Fibroblast of mammary gland (primary cell): ENCODE data around the gene LGR6.
"Not testable (repeated sequence)": the region's sequence is repeated elsewhere in the genome, so short reads cannot be mapped to it uniquely, and the experiment has no call there.

Experiments used
- DNase-seq: peaks from one replicate; pipeline ENCODE4 v3.0.0-alpha.2; 2010; ENCODE audit warnings: low read depth
- H3K4me3 ChIP-seq: 2 replicates; pipeline ENCODE4 v1.5.1; 2011; ENCODE audit warnings: low read depth, mild to moderate bottlenecking, low read length, moderate library complexity; ENCODE audit not compliant: control insufficient read depth
- TF ChIP-seq, protein P1 (sequence below): conservative IDR thresholded peaks from 2 replicates; pipeline ENCODE4 v1.5.1; 2011; ENCODE audit warnings: low read depth, low read length, inconsistent platforms; ENCODE audit not compliant: control insufficient read depth, insufficient read depth

Gene LGR6

DNA sequence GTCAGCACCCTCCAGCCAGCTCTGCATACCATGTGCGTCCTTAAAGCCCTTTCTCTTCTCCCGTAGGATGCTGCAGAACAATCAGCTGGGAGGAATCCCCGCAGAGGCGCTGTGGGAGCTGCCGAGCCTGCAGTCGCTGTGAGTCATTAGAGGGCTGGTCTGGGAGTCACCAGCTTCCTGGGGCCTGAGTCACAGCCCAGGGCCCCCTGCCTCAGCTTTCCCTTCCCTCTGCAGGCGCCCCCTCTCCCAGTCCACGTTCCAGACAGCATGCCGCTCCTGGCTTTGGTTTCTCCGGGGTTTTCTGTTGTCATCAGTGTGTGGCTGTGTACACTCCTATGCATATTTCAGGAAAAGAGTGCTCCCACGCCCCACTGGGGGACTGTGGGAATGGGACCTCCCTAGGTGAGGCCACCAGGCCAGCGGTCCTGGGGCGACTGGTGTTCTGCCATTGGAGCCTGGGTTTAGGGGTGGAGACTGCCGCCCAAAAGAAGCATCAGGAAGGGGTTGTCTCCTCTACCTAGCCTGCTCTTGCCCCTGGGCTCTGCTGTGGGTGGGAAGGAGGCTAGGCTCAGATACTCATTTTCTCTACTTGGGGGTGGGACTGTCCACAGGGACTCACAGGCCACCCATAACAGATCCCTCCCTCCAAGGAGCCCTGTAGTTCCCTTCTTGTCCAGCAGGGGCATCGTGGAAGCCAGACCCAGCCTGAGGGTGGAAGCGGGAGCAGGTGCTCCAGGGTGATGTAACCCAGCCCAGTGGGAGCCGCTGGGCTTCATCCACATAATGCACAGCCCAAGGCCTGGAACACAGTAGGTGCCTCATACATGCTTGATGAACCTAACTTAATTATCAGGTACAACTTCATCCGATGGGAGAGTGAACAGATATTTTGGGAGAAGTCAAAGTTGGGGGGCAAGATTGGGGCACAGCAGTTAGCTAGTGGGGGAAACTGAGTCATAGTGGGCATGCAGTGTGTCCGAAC is 42.5 kb downstream of the LGR6 start:
- DNase-seq, result peak; percentile 91
- TF ChIP-seq, protein P1, sequence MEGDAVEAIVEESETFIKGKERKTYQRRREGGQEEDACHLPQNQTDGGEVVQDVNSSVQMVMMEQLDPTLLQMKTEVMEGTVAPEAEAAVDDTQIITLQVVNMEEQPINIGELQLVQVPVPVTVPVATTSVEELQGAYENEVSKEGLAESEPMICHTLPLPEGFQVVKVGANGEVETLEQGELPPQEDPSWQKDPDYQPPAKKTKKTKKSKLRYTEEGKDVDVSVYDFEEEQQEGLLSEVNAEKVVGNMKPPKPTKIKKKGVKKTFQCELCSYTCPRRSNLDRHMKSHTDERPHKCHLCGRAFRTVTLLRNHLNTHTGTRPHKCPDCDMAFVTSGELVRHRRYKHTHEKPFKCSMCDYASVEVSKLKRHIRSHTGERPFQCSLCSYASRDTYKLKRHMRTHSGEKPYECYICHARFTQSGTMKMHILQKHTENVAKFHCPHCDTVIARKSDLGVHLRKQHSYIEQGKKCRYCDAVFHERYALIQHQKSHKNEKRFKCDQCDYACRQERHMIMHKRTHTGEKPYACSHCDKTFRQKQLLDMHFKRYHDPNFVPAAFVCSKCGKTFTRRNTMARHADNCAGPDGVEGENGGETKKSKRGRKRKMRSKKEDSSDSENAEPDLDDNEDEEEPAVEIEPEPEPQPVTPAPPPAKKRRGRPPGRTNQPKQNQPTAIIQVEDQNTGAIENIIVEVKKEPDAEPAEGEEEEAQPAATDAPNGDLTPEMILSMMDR, result peak; percentile 92
- H3K4me3 ChIP-seq, result peak overlapping the region; percentile 4

DNA sequence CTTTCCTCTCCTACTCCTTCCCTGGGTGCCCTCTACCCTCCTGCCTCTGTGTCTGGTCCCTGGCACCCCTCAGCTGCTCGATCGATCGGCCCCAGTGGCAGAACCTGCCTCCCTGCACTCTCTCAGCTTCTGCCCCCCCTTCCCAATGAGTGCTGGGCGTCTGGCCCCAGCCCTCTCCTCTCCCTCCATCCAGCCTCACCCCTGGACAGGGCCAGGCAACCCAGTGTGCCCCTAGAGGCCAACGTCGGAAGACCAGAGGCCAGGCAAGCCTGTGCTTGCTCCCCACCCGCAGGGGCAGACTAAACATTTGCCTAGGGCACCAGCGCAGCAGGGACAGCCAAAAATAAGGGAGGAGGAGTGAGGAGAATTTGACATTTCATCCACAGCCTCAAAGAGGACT is 43.5 kb downstream of the LGR6 start:
- H3K4me3 ChIP-seq, result no peak overlapping the region
- peak; percentile 24 for DNase-seq
- TF ChIP-seq, protein P1, result peak; percentile 52

DNA sequence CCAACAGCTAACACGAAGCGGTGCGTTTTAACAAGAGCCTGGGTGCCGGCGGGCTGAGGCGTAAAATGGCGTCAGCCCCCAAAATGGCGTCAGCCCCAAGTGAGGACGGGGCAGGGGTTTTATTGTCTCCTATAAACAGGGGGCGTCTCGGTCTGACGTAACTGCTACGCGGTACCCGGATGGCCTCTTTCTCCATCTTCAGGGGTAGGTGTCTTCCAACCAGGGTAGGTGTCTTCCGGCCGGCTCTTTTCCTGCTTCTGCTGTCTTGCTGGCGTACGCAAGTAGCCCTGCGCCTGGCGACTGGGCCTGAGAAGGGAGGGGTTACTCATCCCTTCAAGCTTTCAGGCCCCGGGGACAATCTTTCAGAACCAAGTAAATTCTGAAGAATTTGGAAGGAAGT is 45.3 kb downstream of the LGR6 start:
- no peak for DNase-seq
- TF ChIP-seq, protein P1, result no peak
- H3K4me3 ChIP-seq, result no peak overlapping the region

DNA sequence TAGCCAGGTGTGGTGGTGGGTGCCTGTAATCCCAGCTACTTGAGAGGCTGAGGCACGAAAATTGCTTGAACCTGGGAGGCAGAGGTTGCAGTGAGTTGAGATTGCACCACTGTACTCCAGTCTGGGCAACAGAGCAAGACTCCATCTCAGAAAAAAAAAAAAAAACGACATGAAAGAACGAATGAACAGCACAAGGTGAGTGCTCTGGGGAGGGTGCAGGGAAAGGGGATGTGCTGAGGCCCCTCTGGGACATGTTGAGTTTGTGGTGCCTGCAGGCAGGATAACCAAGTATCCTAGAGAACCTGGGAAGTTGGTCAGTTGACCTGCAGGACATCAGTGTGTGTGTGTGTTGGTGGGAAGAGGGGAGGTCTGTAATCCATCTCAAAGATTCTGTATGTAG is 46.6 kb downstream of the LGR6 start:
- not testable (repeated sequence) for DNase-seq, H3K4me3 ChIP-seq

DNA sequence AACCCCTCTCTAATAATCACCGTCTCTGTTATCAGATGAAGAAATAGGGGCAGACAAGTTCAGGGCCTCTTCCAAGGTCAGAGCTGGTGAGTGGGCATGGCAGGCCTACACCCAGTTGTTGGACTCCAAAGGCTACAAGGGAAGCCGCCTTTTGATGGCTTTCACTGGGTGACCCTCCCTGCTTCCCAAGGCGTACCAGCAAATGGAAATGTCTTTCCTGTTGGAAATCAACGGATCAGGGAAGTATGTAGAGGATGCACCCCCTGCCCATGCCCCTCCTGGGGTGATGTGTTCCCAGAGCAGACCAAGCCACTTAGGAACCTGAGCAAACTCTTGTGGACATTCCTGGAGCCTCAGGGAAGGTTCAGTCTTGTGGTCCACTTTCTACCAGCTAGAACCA is 47.4 kb downstream of the LGR6 start:
- TF ChIP-seq, protein P1, result no peak
- no peak for DNase-seq
- no peak overlapping the region for H3K4me3 ChIP-seq

DNA sequence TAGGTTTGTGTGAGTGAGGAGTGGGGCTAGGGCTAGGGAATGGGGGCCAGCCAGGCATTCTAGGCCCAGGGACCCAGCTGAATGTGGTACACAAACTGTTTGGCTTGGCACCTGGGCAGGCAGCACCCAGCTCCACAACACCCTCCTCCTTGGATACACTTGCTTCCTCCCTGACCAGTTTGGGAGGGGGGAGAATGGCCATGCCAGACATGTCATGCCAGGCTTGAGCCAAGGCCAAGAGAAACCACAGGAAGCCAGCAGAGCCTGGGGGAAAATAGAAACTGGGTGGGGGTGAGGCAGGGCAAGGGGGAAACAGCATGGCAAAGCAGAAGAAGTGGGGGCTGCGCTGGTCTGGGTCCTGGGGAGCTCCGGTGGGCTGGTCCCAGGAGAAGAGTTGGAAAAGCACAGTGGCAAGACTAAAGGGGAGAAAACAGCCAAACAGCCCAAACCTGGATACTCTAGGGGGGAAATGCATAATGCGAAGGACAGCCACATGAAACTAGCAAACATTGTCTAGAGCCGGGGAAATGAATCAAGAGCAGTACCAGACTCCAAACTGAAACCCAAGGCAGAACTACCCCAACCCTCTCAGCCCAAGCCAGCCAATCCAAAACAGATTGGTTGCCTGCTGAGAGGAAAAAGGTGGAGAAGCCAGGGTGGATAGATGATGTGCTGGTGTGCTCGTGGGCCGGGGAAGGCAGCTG is 47.9 kb downstream of the LGR6 start:
- TF ChIP-seq, protein P1, result no peak
- DNase-seq, result no peak
- H3K4me3 ChIP-seq, result no peak overlapping the region

DNA sequence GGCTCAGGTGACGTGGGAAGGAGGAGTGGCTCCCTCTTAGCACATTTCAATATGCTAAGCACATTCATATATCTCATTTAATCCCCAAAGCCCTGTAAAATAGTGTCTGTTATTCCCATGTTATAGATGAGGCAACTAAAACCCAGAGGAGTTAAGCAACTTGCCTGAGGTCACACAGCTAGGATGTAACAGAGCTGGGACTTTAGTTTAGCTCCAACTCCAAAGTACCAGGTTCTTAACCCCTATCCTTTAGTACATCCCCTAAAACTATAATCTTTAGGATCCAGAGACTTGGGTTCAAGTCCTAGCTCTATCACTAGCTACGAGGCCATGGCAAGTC is 48.5 kb downstream of the LGR6 start:
- H3K4me3 ChIP-seq, result no peak overlapping the region
- TF ChIP-seq, protein P1, result no peak
- DNase-seq, result no peak
